Measurements from ENCODE around the gene PDZRN4.

GRCh38 chr12:41527062-41527461 lies 338.9 kb downstream of the PDZRN4 start:
- TF ChIP-seq EP300 (IDR thresholded peaks at IDR 0.05) (no peak), CTCF (IDR thresholded peaks at IDR 0.05) (no peak)

Measured in tibial nerve (tissue), 4 donors.